Erythroblast (primary cell): ENCODE results near the gene CIROP.
A peak's percentile ranks its signal among the peaks of the same experiment; 100 is the strongest.

Source experiments
- DNase-seq, 2 experiments: peaks; one replicate each; lab custom pipeline; 2025; lab: John Stamatoyannopoulos, UW
- GATA1 ChIP-seq: IDR thresholded peaks from 2 replicates; pipeline ENCODE4 v1.6.1; 2011; ENCODE audit warnings: low read depth, mild to moderate bottlenecking, control low read depth, low read length, moderate library complexity
- POLR2A ChIP-seq: IDR thresholded peaks from 2 replicates; pipeline ENCODE4 v1.6.1; 2011; ENCODE audit warnings: mild to moderate bottlenecking, low read length

CIROP gene, protein sequence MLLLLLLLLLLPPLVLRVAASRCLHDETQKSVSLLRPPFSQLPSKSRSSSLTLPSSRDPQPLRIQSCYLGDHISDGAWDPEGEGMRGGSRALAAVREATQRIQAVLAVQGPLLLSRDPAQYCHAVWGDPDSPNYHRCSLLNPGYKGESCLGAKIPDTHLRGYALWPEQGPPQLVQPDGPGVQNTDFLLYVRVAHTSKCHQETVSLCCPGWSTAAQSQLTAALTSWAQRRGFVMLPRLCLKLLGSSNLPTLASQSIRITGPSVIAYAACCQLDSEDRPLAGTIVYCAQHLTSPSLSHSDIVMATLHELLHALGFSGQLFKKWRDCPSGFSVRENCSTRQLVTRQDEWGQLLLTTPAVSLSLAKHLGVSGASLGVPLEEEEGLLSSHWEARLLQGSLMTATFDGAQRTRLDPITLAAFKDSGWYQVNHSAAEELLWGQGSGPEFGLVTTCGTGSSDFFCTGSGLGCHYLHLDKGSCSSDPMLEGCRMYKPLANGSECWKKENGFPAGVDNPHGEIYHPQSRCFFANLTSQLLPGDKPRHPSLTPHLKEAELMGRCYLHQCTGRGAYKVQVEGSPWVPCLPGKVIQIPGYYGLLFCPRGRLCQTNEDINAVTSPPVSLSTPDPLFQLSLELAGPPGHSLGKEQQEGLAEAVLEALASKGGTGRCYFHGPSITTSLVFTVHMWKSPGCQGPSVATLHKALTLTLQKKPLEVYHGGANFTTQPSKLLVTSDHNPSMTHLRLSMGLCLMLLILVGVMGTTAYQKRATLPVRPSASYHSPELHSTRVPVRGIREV

DNA sequence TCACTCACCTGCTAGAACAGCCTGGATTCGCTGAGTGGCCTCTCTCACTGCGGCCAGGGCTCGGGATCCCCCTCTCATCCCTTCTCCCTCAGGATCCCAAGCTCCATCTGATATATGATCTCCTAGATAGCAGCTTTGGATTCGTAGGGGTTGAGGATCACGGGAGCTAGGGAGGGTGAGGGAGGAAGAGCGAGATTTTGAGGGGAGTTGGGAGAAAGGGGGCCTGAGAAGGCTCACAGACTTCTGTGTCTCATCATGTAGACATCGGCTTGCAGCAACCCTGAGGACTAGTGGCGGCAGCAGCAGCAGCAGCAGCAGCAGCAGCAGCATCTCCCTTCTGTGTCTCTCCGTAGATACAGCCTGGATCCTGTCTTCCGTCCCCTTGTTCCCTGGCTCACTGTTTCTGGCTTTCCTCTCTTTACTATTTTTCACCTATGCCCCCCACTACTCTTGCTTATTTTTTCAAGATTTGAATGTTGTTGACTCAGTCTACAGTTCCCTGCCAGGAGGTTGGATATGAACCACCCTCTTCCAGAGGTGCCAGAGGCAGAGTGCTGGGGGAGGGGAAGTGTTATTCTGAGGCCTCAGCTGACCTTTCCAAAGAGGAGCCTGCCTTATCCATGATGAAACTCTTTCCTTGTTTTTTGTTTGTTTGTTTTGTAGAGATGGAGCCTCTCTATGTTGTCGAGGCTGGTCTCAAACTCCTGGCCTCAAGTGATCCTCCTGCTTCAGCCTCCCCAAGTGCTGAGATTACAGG lies at the start of gene CIROP:
Gene CIROP (minus strand): TSS at position 399 of the 757 bp plus-strand sequence. CDS start 69 bp downstream, at position 330.
- TF ChIP-seq POLR2A (no peak), GATA1 (no peak)
- DNase-seq: no peak

DNA sequence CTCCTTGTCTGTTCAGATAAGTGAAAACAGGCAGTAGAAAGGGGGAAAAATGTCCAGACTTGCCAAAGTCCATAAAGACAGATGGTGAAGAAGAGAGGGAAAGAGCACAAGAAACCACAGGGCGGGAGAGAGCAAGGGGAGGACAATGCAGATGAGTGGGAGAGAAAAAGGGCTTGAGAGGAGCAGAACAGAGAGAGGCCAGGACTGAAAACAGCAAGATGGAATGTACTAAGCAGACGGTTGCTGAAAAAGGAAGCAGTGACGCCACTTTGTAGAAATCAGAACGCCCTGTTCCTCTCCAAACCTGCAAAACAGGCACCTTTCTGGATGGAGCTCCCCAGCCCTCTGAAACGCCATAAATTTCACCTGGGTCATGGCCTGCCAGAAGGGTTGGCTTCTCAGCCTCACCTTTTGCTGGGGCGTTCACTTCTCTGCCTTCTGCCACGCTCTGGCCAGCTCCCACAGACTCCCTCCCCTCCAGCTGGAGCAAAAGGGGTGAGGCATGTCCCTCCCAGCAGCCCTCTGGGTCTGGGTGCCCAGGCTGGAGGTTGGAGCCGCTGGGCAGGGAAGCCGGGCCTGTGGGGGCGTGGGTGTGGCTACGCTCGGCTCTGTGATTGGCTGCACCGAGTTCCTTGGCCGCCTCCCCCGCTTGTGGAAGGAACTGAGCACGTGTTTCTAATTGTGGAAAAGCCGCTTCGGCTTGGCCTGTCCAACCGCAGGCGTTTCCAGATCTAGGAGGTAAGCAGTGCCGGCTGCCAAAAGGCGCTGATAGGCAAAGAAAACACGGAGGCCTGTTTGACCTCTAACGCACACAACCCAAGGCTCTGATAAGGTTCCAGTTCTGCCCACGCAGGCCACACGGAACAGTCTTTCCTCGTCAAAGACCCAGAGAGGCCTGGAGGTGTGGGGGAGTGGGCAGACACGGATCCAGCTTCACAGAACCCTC lies 49.3 kb upstream of the CIROP start:
- TF ChIP-seq POLR2A (no peak), GATA1 (no peak)
- DNase-seq: peak; percentile 21 to 26

DNA sequence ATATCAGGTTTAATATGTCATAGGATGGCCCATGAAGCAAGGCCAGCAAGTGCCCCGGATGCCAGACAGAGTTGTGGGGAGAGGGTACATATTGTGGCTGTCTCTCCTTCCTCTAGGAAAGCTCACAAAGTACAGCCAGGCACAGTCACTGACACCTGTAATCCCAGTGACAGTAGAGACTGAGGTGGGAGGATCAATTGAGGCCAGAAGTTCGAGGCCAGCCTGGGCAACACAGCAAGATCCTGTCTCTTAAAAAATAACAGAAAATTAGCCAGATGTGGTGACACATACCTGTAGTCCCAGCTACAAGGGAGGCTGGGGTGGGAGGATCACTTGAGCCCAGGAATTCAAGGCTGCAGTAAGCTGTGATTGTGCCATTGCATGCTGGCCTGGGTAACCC lies 46.6 kb upstream of the CIROP start:
- DNase-seq: no peak
- TF ChIP-seq GATA1 (no peak), POLR2A (no peak)

DNA sequence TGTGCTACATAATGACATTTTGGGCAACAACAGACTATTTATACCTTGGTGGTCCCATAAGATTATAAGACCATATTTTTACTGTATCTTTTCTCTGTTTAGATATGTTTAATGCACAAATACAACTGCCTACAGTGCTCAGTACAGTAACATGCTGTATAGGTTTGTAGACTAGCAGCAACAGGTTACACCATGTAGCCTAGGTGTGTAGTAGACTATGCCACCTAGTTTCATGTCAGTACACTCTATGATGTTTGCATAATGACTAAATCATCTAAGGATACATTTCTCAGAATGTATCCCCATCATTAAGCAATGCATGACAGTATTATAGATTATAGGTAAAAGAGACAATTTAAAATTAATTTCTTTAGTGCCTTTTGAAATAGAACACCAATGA lies 45.0 kb upstream of the CIROP start:
- TF ChIP-seq POLR2A (no peak), GATA1 (no peak)
- no peak for DNase-seq

DNA sequence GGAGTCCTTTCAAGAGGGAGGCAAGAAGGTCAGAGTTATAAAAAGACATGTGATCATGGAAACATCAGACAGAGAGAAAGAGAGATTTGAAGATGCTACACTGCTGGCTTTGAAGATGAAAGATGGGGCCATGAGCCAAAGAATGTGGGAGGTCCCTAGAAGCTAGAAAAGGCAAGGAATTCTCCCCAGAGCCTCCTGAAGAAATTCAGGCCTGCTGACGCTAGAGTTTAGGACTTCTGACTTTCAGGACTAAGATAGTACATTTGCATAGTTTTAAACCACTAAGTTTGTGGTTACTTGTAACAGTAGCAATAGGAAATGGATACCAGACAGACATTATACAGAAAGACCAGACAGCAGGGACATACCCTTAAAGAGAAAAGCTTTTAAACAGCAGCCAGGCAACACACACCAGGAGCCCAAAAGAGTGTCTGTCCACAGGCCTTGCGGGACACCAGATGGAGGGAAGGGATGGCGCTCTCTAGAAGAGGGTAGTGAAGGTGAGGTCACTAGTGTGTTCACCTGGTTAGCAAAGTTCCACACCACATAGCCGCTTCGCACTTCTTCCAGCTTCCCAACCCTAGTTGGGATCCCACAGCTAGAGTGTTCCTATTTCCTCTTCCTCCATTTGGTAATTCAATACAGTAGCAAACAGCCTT lies 43.9 kb upstream of the CIROP start:
- no peak for TF ChIP-seq GATA1
- TF ChIP-seq POLR2A: no peak
- DNase-seq: no peak

DNA sequence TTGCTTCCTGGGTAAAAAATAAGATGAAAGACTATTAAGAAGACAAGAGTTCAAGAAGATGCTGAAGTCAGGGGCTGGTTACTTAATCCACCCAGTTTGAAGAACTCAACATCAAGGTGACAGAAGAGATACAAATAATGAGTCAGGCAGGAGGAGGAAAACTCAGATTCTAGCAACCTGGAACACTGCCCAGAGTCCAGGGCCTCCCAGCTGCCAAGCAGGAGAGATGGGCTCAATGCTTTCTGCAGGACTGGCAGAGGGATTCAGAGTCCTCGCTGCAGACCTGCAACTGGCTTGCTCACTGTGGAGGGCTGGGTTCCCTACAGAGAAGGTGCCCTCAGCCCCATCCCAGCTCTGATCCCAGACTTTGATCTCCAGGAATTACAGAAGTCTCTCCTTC lies 42.9 kb upstream of the CIROP start:
- TF ChIP-seq GATA1 (no peak), POLR2A (no peak)
- no peak for DNase-seq

DNA sequence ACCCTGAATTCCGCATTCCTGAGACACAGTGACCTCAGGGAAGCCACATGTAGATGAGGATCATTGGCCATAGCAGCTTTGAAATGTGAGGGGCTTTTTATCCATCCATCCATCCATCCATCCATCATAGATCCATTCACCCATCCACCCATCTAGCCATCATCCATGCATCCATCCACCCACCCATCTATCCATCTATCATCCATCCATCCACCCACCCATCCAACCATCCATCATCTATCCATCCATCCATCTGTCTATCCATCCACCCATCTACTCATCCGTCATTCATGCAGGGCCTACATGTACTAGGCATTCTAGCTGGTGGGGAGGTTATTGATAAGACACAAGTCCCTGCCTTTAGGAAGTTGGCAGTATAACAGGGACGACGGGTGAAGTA lies 42.2 kb upstream of the CIROP start:
- no peak for TF ChIP-seq POLR2A
- no peak for DNase-seq

DNA sequence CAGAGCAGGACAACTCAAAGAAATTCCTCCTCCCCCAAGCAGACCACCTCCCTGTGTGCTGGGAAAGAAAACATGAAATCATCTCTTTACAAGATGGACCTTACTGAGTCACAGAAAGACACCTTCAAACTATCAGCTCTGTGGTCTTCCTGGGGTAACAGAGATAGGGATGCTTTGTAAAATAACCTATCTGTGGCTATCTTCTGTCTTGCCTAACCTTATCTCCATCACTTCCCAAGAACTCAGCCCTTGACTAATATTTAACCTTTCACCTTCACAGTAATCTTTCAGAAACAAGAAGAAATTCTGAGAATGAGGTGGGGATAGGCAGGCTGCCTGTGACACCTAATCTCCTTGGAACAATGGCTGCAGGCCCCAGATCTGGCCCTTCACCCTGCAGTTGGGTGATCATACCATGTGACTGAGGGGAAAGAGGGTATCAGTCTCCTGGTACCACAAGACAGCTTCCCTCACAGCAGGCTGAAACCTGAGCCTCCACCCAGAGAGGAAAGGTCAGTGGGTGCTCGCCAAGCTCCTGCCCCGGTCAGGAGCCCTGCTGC lies 41.6 kb upstream of the CIROP start:
- DNase-seq: peak in 1 of 2 experiments; percentile 54
- TF ChIP-seq GATA1: no peak
- TF ChIP-seq POLR2A: no peak

DNA sequence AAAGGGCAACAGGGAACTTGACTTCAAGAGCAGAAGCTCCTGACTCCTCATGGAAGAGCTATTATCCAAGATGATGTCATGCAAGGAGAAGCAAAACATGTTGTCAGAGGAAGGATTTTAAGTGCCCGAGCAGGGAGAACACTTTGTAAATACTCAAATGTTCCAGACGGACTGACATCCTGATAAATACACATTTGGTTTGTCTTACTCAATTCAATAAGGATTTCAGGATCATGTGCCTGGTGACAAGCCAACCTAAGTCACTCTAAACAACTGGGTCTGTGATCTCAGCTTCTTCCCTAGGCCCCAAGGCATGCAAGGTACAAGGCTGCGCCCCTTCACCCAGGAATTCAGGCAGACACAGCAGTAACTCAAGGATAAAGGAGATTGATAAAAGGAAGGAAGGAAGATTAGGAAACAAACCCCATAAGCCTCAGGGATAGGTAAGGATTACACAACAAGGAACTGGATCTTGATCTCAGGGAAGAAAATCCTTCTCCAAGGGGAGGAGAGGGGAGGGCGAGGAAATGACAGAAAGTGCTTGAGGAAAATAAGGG lies 41.1 kb upstream of the CIROP start:
- no peak for DNase-seq
- TF ChIP-seq GATA1 (no peak), POLR2A (no peak)

DNA sequence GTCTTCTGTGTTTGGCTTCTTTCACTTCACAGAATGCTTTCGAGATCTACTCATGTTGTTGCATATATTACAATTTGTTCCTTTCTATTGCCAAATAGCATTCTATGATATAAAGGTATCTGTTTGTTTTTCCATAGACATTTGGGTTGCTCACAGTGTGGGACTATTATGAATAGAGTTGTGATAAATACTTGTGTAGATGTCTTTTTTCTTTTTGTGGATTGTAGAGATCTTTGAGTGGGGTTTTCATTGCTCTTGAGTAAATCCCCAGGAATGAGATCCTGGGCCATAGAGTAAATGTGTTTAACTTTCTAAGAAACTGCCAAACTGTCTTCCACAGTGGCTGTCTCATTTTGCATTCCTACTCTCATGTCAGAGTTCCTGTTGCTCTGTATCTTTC lies 39.1 kb upstream of the CIROP start:
- DNase-seq: no peak
- TF ChIP-seq GATA1: no peak
- no peak for TF ChIP-seq POLR2A

DNA sequence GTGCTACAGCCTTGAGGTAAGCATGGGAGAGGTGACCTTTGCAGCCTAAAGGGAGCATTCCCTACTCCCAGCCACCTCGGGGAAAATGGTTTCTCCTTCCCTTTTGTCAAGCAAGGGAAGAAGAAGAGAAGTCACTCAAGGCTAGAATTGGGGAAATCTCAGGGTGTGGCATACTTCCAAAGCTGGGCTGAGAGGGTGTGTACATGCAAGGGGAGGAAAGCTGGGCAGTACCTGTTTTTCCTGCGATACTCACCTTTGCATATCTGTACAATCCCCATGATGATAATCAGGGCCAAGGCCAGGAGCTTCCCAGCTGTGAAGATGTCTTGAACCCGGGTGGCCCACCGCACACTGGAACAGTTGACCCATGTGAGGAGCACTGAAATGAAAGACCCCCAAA lies 38.0 kb upstream of the CIROP start:
- DNase-seq: no peak
- TF ChIP-seq GATA1 (no peak), POLR2A (no peak)
